K562 (cell line): Measurements from ENCODE around the gene INPP5D. TPM values are rescaled to one million over a fixed set of nuclear protein-coding genes. Genes with fewer than 3 reads are reported as not detected.

Experiments used
- MAFF ChIP-seq: IDR thresholded peaks from 2 replicates; pipeline ENCODE4 v1.6.1; 2012; ENCODE audit warnings: low read length, improper control_type of control experiment
- MED1 ChIP-seq: sonication (generic); formaldehyde crosslinking; IDR thresholded peaks from 2 replicates; pipeline ENCODE4 v1.8.1; 2023; ENCODE audit warnings: missing genetic modification reagents, borderline replicate concordance
- REST ChIP-seq, 2 experiments: fragments of 450-650 bp; formaldehyde crosslinking in 1 of 2; IDR thresholded peaks; 2 replicates each; pipeline versions ENCODE4 v1.4.0 to v1.6.1; 2014 to 2020; ENCODE audit warnings: mild to moderate bottlenecking in 2 of 2, borderline replicate concordance in 1 of 2, low read depth in 1 of 2
- ZNF3 ChIP-seq: fragments of 250-450 bp; sonication (Bioruptor Pico); IDR thresholded peaks from 2 replicates; pipeline ENCODE4 v1.5.0; 2021; ENCODE audit warnings: mild to moderate bottlenecking, moderate library complexity
- polyA plus RNA-seq, 8 experiments: library from polyadenylated mRNA; depleted of rRNA in 4 of 8; stranded (reverse) in 5 of 8; unstranded in 3 of 8; fragments of >200 nt; fragmentation: Nextera tagmentation in 2 of 8; fragmentation: Illumina TruSeq in 1 of 8; extraction: Ambion mirVana in 2 of 8; extraction: Trizol in 1 of 8; gene quantifications; 2 replicates each; pipeline versions ENCODE4 v1.2.1 to v1.2.3, GENCODE V29; 2011 to 2014; ENCODE audit warnings: inconsistent platforms in 1 of 8, missing spikeins in 1 of 8
- total RNA-seq, 7 experiments: library from RNA; depleted of rRNA in 6 of 7; stranded (reverse); fragments of >200 nt in 6 of 7; fragmentation: Illumina TruSeq in 2 of 7; extraction: Trizol in 2 of 7; gene quantifications; 2 replicates each; pipeline versions ENCODE4 v1.2.1 to v1.2.3, GENCODE V29; 2011 to 2021; ENCODE audit warnings: low replicate concordance in 1 of 7

The INPP5D gene
- total and polyA plus RNA-seq, 9 of the 15 experiments (the other 6 are each of a cell fraction or from before 2014, with no cell fraction given), result 0.55 to 6.2 (median 2.2) TPM

- TF ChIP-seq REST (IDR thresholded peaks at IDR 0.05; ENCODE audit: borderline replicate concordance) (no peak), REST (CRISPR knock-in tag; IDR thresholded peaks at IDR 0.05; ENCODE audit: low read depth) (no peak), MAFF (no peak), MED1 (CRISPR knock-in tag) (no peak), ZNF3 (CRISPR knock-in tag) (no peak)
Observed at GRCh38 chr2:233023007-233023760, 37.0 kb upstream of the INPP5D start (continued).
